ENCODE measurements around the gene SOX4. TPM values are rescaled to one million over a fixed set of nuclear protein-coding genes. Genes with fewer than 3 reads are reported as not detected.

The SOX4 gene
- total RNA-seq, 1 donor from 2014 or later, result 92.7 TPM

GRCh38 chr6:21594416-21595281, 1.1 kb downstream of the SOX4 start:
- DNase-seq (ENCODE audit: low read depth, low spot score), result peak; percentile 26
- Mint-ChIP-seq H3K9me3 (no peaks in the 10 kb centered on the region), H3K4me3 (peak overlapping the region; percentile 95), H3K27me3 (ENCODE audit: low read depth) (peaks cover 3% of the 10 kb centered on the region), H3K4me1 (peaks cover 37% of the 10 kb centered on the region), H3K27ac (ENCODE audit: unreplicated experiment) (peak overlapping the region; percentile 98), H3K36me3 (ENCODE audit: low read depth) (peaks cover 27% of the 10 kb centered on the region)
- no peak for TF ChIP-seq CTCF (conservative IDR thresholded peaks at IDR 0.05)

- H3K27ac Mint-ChIP-seq (ENCODE audit: unreplicated experiment), result peak overlapping the region; percentile 99
- H3K36me3 Mint-ChIP-seq (ENCODE audit: low read depth), result peaks cover 34% of the 10 kb centered on the region
- peak; percentile 22 for DNase-seq (ENCODE audit: low read depth, low spot score)
- peaks cover 3% of the 10 kb centered on the region for H3K27me3 Mint-ChIP-seq (ENCODE audit: low read depth)
- H3K4me1 Mint-ChIP-seq, result peaks cover 37% of the 10 kb centered on the region
- peak; percentile 40 for TF ChIP-seq CTCF (conservative IDR thresholded peaks at IDR 0.05)
- H3K9me3 Mint-ChIP-seq, result peaks cover 2% of the 10 kb centered on the region
- peak overlapping the region; percentile 98 for H3K4me3 Mint-ChIP-seq
Measured at GRCh38 chr6:21595285-21596144, 2.0 kb downstream of the SOX4 start.

DNA sequence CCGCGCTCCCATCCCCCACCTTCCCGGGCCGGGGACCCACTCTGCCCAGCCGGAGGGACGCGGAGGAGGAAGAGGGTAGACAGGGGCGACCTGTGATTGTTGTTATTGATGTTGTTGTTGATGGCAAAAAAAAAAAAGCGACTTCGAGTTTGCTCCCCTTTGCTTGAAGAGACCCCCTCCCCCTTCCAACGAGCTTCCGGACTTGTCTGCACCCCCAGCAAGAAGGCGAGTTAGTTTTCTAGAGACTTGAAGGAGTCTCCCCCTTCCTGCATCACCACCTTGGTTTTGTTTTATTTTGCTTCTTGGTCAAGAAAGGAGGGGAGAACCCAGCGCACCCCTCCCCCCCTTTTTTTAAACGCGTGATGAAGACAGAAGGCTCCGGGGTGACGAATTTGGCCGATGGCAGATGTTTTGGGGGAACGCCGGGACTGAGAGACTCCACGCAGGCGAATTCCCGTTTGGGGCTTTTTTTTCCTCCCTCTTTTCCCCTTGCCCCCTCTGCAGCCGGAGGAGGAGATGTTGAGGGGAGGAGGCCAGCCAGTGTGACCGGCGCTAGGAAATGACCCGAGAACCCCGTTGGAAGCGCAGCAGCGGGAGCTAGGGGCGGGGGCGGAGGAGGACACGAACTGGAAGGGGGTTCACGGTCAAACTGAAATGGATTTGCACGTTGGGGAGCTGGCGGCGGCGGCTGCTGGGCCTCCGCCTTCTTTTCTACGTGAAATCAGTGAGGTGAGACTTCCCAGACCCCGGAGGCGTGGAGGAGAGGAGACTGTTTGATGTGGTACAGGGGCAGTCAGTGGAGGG, 2.8 kb downstream of the SOX4 start:
- Mint-ChIP-seq H3K4me3 (peak overlapping the region; percentile 98), H3K27ac (ENCODE audit: unreplicated experiment) (peak overlapping the region; percentile 92), H3K4me1 (peaks cover 41% of the 10 kb centered on the region), H3K36me3 (ENCODE audit: low read depth) (peaks cover 38% of the 10 kb centered on the region), H3K9me3 (peaks cover 2% of the 10 kb centered on the region), H3K27me3 (ENCODE audit: low read depth) (peaks cover 3% of the 10 kb centered on the region)
- DNase-seq (ENCODE audit: low read depth, low spot score), result peak; percentile 49
- no peak for TF ChIP-seq CTCF (conservative IDR thresholded peaks at IDR 0.05)

GRCh38 chr6:21596949-21597682, 3.6 kb downstream of the SOX4 start:
- H3K4me1 Mint-ChIP-seq, result peaks cover 41% of the 10 kb centered on the region
- peaks cover 3% of the 10 kb centered on the region for H3K27me3 Mint-ChIP-seq (ENCODE audit: low read depth)
- peaks cover 43% of the 10 kb centered on the region for H3K36me3 Mint-ChIP-seq (ENCODE audit: low read depth)
- peak overlapping the region; percentile 98 for H3K4me3 Mint-ChIP-seq
- peak; percentile 76 for TF ChIP-seq CTCF (conservative IDR thresholded peaks at IDR 0.05)
- H3K27ac Mint-ChIP-seq (ENCODE audit: unreplicated experiment), result peak overlapping the region; percentile 93
- peaks cover 5% of the 10 kb centered on the region for H3K9me3 Mint-ChIP-seq
- no peak for DNase-seq (ENCODE audit: low read depth, low spot score)
